OCI-LY7 (cell line): Measurements from ENCODE around the gene SLC37A1.

Experiments
- EZH2phosphoT487 ChIP-seq: fragments of 200-600 bp; sonication (generic); IDR thresholded peaks from 2 replicates; pipeline ENCODE4 v1.6.1; 2018; ENCODE audit warnings: low read depth, borderline replicate concordance, mild to moderate bottlenecking, mixed run types, antibody characterized with exemption, low read length, moderate library complexity, mixed read lengths
- TF ChIP-seq, protein P1 (sequence below): fragments of 200-600 bp; sonication (generic); conservative IDR thresholded peaks from 2 replicates; pipeline ENCODE4 v1.5.1; 2014; ENCODE audit warnings: mild to moderate bottlenecking, antibody characterized with exemption, low read length, moderate library complexity, mixed read lengths

GRCh38 chr21:42500225-42500624, 13.4 kb upstream of the SLC37A1 start:
- TF ChIP-seq, protein P1, sequence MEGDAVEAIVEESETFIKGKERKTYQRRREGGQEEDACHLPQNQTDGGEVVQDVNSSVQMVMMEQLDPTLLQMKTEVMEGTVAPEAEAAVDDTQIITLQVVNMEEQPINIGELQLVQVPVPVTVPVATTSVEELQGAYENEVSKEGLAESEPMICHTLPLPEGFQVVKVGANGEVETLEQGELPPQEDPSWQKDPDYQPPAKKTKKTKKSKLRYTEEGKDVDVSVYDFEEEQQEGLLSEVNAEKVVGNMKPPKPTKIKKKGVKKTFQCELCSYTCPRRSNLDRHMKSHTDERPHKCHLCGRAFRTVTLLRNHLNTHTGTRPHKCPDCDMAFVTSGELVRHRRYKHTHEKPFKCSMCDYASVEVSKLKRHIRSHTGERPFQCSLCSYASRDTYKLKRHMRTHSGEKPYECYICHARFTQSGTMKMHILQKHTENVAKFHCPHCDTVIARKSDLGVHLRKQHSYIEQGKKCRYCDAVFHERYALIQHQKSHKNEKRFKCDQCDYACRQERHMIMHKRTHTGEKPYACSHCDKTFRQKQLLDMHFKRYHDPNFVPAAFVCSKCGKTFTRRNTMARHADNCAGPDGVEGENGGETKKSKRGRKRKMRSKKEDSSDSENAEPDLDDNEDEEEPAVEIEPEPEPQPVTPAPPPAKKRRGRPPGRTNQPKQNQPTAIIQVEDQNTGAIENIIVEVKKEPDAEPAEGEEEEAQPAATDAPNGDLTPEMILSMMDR = no peak
- TF ChIP-seq EZH2phosphoT487 = no peak
